WERI-Rb-1 (cell line): ENCODE data around the gene UCK2.

Experiments
- DNase-seq: peaks from one replicate; pipeline ENCODE4 v3.0.0-alpha.2; 2020
- H3K27ac ChIP-seq: fragments of 250-450 bp; sonication (Bioruptor Pico); 2 replicates; pipeline ENCODE4 v1.5.1; 2020; ENCODE audit warnings: mild to moderate bottlenecking, moderate library complexity
- H3K27me3 ChIP-seq: fragments of 250-450 bp; sonication (Bioruptor Pico); 2 replicates; pipeline ENCODE4 v1.5.1; 2021; ENCODE audit warnings: mild to moderate bottlenecking, low read depth, moderate library complexity; ENCODE audit not compliant: insufficient read depth, severe bottlenecking
- H3K36me3 ChIP-seq: fragments of 250-450 bp; sonication (Bioruptor Pico); 2 replicates; pipeline ENCODE4 v1.5.1; 2020; ENCODE audit warnings: mild to moderate bottlenecking, moderate library complexity
- H3K4me3 ChIP-seq: 2 replicates; pipeline ENCODE4 v1.5.1; 2011; ENCODE audit warnings: low read depth, mild to moderate bottlenecking, control low read depth, low read length
- H3K9me3 ChIP-seq: fragments of 250-450 bp; sonication (Bioruptor Pico); 2 replicates; pipeline ENCODE4 v1.5.1; 2021; ENCODE audit warnings: mild to moderate bottlenecking, moderate library complexity; ENCODE audit not compliant: severe bottlenecking
- CTCF ChIP-seq: IDR thresholded peaks from 2 replicates; pipeline ENCODE4 v1.5.1; 2011; ENCODE audit warnings: low read depth, mild to moderate bottlenecking, control low read depth, inconsistent platforms, low read length

Gene UCK2

GRCh38 chr1:165880993-165881392 is 53.6 kb downstream of the UCK2 start:
- H3K36me3 ChIP-seq: peaks cover 22% of the 10 kb centered on the region

GRCh38 chr1:165882168-165882837 is 54.9 kb downstream of the UCK2 start:
- peak overlapping the region; percentile 3; the same call in 1 of the 2 replicates for H3K27ac ChIP-seq
- TF ChIP-seq CTCF: no peak
- peaks cover 5% of the 10 kb centered on the region for H3K9me3 ChIP-seq
- H3K36me3 ChIP-seq: peaks cover 20% of the 10 kb centered on the region
- no peaks in the 10 kb centered on the region for H3K27me3 ChIP-seq
- no peak for DNase-seq
- H3K4me3 ChIP-seq: no peak overlapping the region

More at GRCh38 chr1:165880993-165881392, 53.6 kb downstream of the UCK2 start:
- no peak overlapping the region for H3K27ac ChIP-seq
- no peak for TF ChIP-seq CTCF
- DNase-seq: no peak
- no peaks in the 10 kb centered on the region for H3K27me3 ChIP-seq
- H3K9me3 ChIP-seq: peaks cover 8% of the 10 kb centered on the region
- no peak overlapping the region for H3K4me3 ChIP-seq

- DNase-seq: no peak
- TF ChIP-seq CTCF: no peak
- H3K27ac ChIP-seq: no peak overlapping the region
- no peaks in the 10 kb centered on the region for H3K9me3 ChIP-seq
- H3K36me3 ChIP-seq: peaks cover 14% of the 10 kb centered on the region; the same call in 1 of the 2 replicates
- no peak overlapping the region for H3K4me3 ChIP-seq
- no peaks in the 10 kb centered on the region for H3K27me3 ChIP-seq
Observed at GRCh38 chr1:165883056-165883455, 55.6 kb downstream of the UCK2 start.

- Histone ChIP-seq H3K27ac (no peak overlapping the region), H3K9me3 (no peaks in the 10 kb centered on the region), H3K36me3 (peaks cover 7% of the 10 kb centered on the region; the same call in 1 of the 2 replicates), H3K27me3 (no peaks in the 10 kb centered on the region), H3K4me3 (no peak overlapping the region)
- DNase-seq: no peak
- no peak for TF ChIP-seq CTCF
Observed at GRCh38 chr1:165884009-165884689, 56.7 kb downstream of the UCK2 start.

GRCh38 chr1:165884690-165885304 is 57.4 kb downstream of the UCK2 start:
- Histone ChIP-seq H3K27me3 (no peaks in the 10 kb centered on the region), H3K9me3 (no peaks in the 10 kb centered on the region), H3K27ac (no peak overlapping the region), H3K36me3 (peaks cover 8% of the 10 kb centered on the region), H3K4me3 (no peak overlapping the region)
- DNase-seq: no peak
- no peak for TF ChIP-seq CTCF
